ENCODE measurements around the gene ADGRF1. TPM values are rescaled to one million over a fixed set of nuclear protein-coding genes. Genes with fewer than 3 reads are reported as not detected.

The ADGRF1 gene
- total RNA-seq: 3.2 TPM

DNA sequence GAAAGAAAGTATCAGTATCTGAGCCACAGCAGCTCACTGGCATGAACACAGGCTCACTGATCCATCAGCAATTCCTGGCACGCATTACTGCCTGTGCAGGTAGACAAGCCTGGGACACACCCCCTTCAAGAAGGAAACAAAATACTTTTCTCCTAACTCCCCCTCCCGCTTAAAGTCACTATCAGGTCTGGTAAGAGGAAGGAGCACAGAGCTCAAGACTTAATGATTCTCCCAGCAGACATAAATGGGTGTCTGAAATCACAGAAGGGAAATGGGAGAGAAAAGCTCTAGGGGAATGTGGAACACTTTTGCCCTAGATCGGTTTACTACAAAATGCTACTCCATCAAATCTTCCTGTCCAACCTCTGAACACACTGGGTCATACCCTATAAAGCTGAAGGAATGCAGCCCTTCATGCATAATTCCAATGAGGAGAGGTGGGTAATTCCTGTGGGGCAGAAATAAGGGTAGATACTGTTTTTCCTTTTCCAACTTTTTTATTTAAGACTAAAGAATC lies at the start of gene ADGRF1:
Gene ADGRF1, minus strand, starts transcription at position 58 of the 517 bp plus-strand sequence. CDS start 13,271 bp downstream, outside the sequence.

Other genes starting within 250 kb of the ADGRF1 start
- not detected for gene MEP1A, start 248.9 kb downstream of the ADGRF1 start, total RNA-seq
- gene ADGRF5, start 120.4 kb downstream of the ADGRF1 start, total RNA-seq: 28.0 TPM